C1 segment of cervical spinal cord (tissue), 14 donors: Measurements from ENCODE around the gene PLCG2.
A peak's percentile ranks its signal among the peaks of the same experiment; 100 is the strongest.

ENCODE experiments used
- DNase-seq, 14 donors: peaks; one replicate each; lab custom pipeline; 2025; lab: John Stamatoyannopoulos, UW

Gene PLCG2

GRCh38 chr16:81843683-81844082 lies 64.6 kb downstream of the PLCG2 start:
- no peak for DNase-seq

- no peak for DNase-seq
These were observed 67.0 kb downstream of the PLCG2 start for GRCh38 chr16:81846105-81846504.

GRCh38 chr16:81848306-81848853 lies 69.3 kb downstream of the PLCG2 start:
- no peak for DNase-seq

GRCh38 chr16:81850197-81850944 lies 71.3 kb downstream of the PLCG2 start:
- DNase-seq = no peak

- no peak for DNase-seq
These were observed 73.3 kb downstream of the PLCG2 start for GRCh38 chr16:81852347-81852746.

- no peak for DNase-seq
These were observed 76.6 kb downstream of the PLCG2 start for GRCh38 chr16:81855552-81856153.

- no peak for DNase-seq
These were observed 81.5 kb downstream of the PLCG2 start for GRCh38 chr16:81860287-81861266.

GRCh38 chr16:81861503-81861902 lies 82.4 kb downstream of the PLCG2 start:
- DNase-seq = no peak

- peak in 1 of 14 donors; percentile 6 for DNase-seq
These were observed 82.8 kb downstream of the PLCG2 start for GRCh38 chr16:81861915-81862314.

GRCh38 chr16:81863630-81864352 lies 84.7 kb downstream of the PLCG2 start:
- no peak for DNase-seq

- DNase-seq = no peak
These were observed 85.7 kb downstream of the PLCG2 start for GRCh38 chr16:81864646-81865382.

GRCh38 chr16:81866820-81867440 lies 87.8 kb downstream of the PLCG2 start:
- peak in 8 of 14 donors; percentile 3 to 38 (median 12) for DNase-seq

GRCh38 chr16:81868057-81868748 lies 89.1 kb downstream of the PLCG2 start:
- DNase-seq = no peak

GRCh38 chr16:81869326-81869725 lies 90.2 kb downstream of the PLCG2 start:
- no peak for DNase-seq

GRCh38 chr16:81873206-81873605 lies 94.1 kb downstream of the PLCG2 start:
- no peak for DNase-seq

GRCh38 chr16:81873843-81874752 lies 95.0 kb downstream of the PLCG2 start:
- peak in 2 of 14 donors; percentile 1 to 10 for DNase-seq

GRCh38 chr16:81875461-81875860 lies 96.4 kb downstream of the PLCG2 start:
- DNase-seq = no peak

- DNase-seq = no peak
These were observed 97.3 kb downstream of the PLCG2 start for GRCh38 chr16:81876273-81876900.
